GM12878 (cell line): ENCODE measurements around the gene LYSMD1. TPM values are rescaled to one million over a fixed set of nuclear protein-coding genes. Genes with fewer than 3 reads are reported as not detected.
A peak's percentile ranks its signal among the peaks of the same experiment; 100 is the strongest.

Source experiments
- ASH2L ChIP-seq: fragments of 300-600, 200-600 bp; sonication (generic); IDR thresholded peaks from 2 replicates; pipeline ENCODE4 v1.6.1; 2017; ENCODE audit warnings: low read depth, mild to moderate bottlenecking, borderline replicate concordance
- BHLHE40 ChIP-seq, 2 experiments: fragments of 450-650 bp in 1 of 2; IDR thresholded peaks; 2 replicates each; pipeline ENCODE4 v1.6.1; 2011 to 2017; ENCODE audit warnings: low read depth in 2 of 2, borderline replicate concordance in 1 of 2, improper control_type of control experiment in 1 of 2, low read length in 1 of 2, mild to moderate bottlenecking in 1 of 2
- CEBPB ChIP-seq, 2 experiments: fragments of 150-350 bp in 1 of 2; IDR thresholded peaks; 2 replicates each; pipeline ENCODE4 v1.6.1; 2012 to 2014; ENCODE audit warnings: low read depth in 2 of 2, low read length in 2 of 2, borderline replicate concordance in 1 of 2, inconsistent platforms in 1 of 2
- ESRRA ChIP-seq: IDR thresholded peaks from 2 replicates; pipeline ENCODE4 v1.6.1; 2012; ENCODE audit warnings: mild to moderate bottlenecking, low read length, improper control_type of control experiment
- ETV6 ChIP-seq, 2 experiments: fragments of 450-650 bp in 1 of 2; IDR thresholded peaks in 1 of 2; conservative IDR thresholded peaks in 1 of 2; 2 replicates each; pipeline ENCODE4 v1.6.1; 2014; ENCODE audit warnings: antibody characterized with exemption in 1 of 2, borderline replicate concordance in 1 of 2, low read depth in 1 of 2, mild to moderate bottlenecking in 1 of 2, moderate library complexity in 1 of 2
- HCFC1 ChIP-seq: fragments of 150-350 bp; IDR thresholded peaks from 2 replicates; pipeline ENCODE4 v1.6.1; 2014; ENCODE audit warnings: low read length
- IKZF1 ChIP-seq: fragments of 450-650 bp; conservative IDR thresholded peaks from 2 replicates; pipeline ENCODE4 v1.6.1; 2017; ENCODE audit warnings: antibody characterized with exemption, mild to moderate bottlenecking
- JUNB ChIP-seq: IDR thresholded peaks from 2 replicates; pipeline ENCODE4 v1.6.1; 2016; ENCODE audit warnings: antibody characterized with exemption, mild to moderate bottlenecking
- MYB ChIP-seq: fragments of 150-350 bp; IDR thresholded peaks from 2 replicates; pipeline ENCODE4 v1.6.1; 2014; ENCODE audit warnings: mild to moderate bottlenecking, low read depth, low read length, borderline replicate concordance
- NR2F1 ChIP-seq: fragments of 450-650 bp; conservative IDR thresholded peaks from 2 replicates; pipeline ENCODE4 v1.6.1; 2017; ENCODE audit warnings: mild to moderate bottlenecking
- RAD21 ChIP-seq: IDR thresholded peaks from 2 replicates; pipeline ENCODE4 v1.6.1; 2011; ENCODE audit warnings: mild to moderate bottlenecking, low read depth, low read length, moderate library complexity; ENCODE audit not compliant: insufficient read depth
- RB1 ChIP-seq: fragments of 450-650 bp; formaldehyde crosslinking; IDR thresholded peaks from 2 replicates; pipeline ENCODE4 v1.6.1; 2017; ENCODE audit warnings: mild to moderate bottlenecking, borderline replicate concordance
- RBBP5 ChIP-seq: fragments of 200-600 bp; sonication (generic); conservative IDR thresholded peaks from 2 replicates; pipeline ENCODE4 v1.6.1; 2016
- RFX5 ChIP-seq: IDR thresholded peaks from 2 replicates; pipeline ENCODE4 v1.6.1; 2011; ENCODE audit warnings: low read depth, low read length, improper control_type of control experiment
- SREBF1 ChIP-seq: IDR thresholded peaks from 2 replicates; pipeline ENCODE4 v1.6.1; 2012; ENCODE audit warnings: mild to moderate bottlenecking, low read length
- STAT1 ChIP-seq: fragments of 450-650 bp; conservative IDR thresholded peaks from 2 replicates; pipeline ENCODE4 v1.6.1; 2014; ENCODE audit warnings: antibody characterized with exemption, mild to moderate bottlenecking
- TBL1XR1 ChIP-seq: IDR thresholded peaks from 2 replicates; pipeline ENCODE4 v1.6.1; 2012; ENCODE audit warnings: low read depth, low read length, improper control_type of control experiment
- TCF12 ChIP-seq: IDR thresholded peaks from 2 replicates; pipeline ENCODE4 v1.6.1; 2011; ENCODE audit warnings: low read depth, mild to moderate bottlenecking, low read length
- ZNF207 ChIP-seq: fragments of 450-650 bp; IDR thresholded peaks from 2 replicates; pipeline ENCODE4 v1.6.1; 2014; ENCODE audit warnings: antibody characterized with exemption, mild to moderate bottlenecking, borderline replicate concordance
- polyA plus RNA-seq, 11 experiments: library from polyadenylated mRNA; depleted of rRNA in 4 of 11; unstranded in 6 of 11; stranded (reverse) in 5 of 11; fragments of >200 nt; fragmentation: Nextera tagmentation in 4 of 11; fragmentation: Illumina TruSeq in 1 of 11; extraction: Ambion mirVana in 4 of 11; extraction: Trizol in 1 of 11; gene quantifications; 1 replicate in 1 of 11; 2 replicates in 10 of 11; pipeline versions ENCODE4 v1.2.1 to v1.2.3, GENCODE V29; 2011 to 2016; ENCODE audit warnings: inconsistent platforms in 2 of 11, missing spikeins in 2 of 11, low read depth in 1 of 11
- total RNA-seq, 4 experiments: library from RNA; depleted of rRNA in 3 of 4; stranded (reverse); fragments of >200 nt in 3 of 4; fragmentation: Illumina TruSeq in 1 of 4; extraction: Trizol in 1 of 4; gene quantifications; 2 replicates each; pipeline versions ENCODE4 v1.2.1 to v1.2.3, GENCODE V29; 2013 to 2021

LYSMD1 gene
- total and polyA plus RNA-seq, 10 of the 15 experiments (the other 5 are each of a cell fraction or from before 2014, with no cell fraction given) = 0.80 to 10.4 (median 6.5) TPM

DNA sequence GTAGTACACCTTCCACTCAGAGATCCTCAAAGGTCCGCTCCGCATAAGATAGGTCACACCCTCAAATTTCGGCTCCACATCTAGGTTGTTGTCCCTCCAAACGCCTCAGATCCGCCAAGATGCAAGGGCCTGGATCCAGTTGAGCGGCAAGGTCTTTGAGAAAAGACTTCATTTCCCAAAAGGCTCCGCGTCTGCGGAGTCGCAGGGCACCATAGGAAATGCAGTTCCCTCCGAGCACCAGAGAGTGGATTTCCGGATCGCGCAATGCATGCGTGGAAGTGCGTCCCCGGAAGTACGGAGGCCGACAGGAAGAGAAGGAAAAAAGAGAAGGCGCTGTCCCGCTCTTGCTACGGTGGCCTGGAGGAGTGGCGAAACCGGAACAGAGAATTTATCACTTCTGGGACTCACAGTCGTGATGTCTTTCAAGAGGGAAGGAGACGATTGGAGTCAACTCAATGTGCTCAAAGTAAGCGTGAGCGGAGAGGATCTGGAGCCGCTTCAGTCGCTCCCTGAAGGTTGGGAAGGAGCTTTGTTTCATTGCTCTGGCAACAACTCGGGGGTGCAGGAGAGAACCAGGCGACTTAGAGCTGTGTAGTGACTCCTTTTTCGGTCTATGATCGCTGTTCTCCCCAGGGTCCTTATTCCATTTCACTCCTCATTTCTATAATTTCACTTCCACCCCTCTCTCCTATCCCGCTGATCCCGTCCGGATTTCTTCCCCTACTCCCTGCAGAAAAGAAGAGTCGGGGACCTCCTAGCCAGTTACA lies at the start of gene LYSMD1, which contains the start of gene SCNM1 (continued):
- no peak; the same call in 1 of the 2 replicates for TF ChIP-seq ESRRA
- no peak for TF ChIP-seq RFX5
- TF ChIP-seq NR2F1 = 0 out of 2 replicates have a peak, but pooled peaks have one; percentile 70
- peak; percentile 62 to 96; a peak in 2 of 4 replicates for TF ChIP-seq ETV6 (conservative IDR thresholded peaks at IDR 0.05 in 1 of 2, IDR thresholded peaks at IDR 0.05 in 1 of 2; ENCODE audit: borderline replicate concordance in 1 of 2, low read depth in 1 of 2)
- TF ChIP-seq RAD21 = no peak
- TF ChIP-seq TCF12 = no peak
- TF ChIP-seq TBL1XR1 = peak; percentile 77
- no peak for TF ChIP-seq RBBP5
- no peak for TF ChIP-seq MYB
- peak; percentile 48; the same call in 1 of the 2 replicates for TF ChIP-seq RB1
- peak; percentile 96; the same call in 1 of the 2 replicates for TF ChIP-seq ZNF207
- TF ChIP-seq CEBPB (IDR thresholded peaks at IDR 0.05; ENCODE audit: borderline replicate concordance in 1 of 2, low read depth in 2 of 2, low read length in 2 of 2) = no peak
- TF ChIP-seq SREBF1 = peak; percentile 84
- no peak for TF ChIP-seq JUNB
- TF ChIP-seq STAT1 = peak; percentile 94; the same call in 1 of the 2 replicates
- peak; percentile 100 for TF ChIP-seq IKZF1
- peak; percentile 23 to 34; a peak in 2 of 4 replicates for TF ChIP-seq BHLHE40 (IDR thresholded peaks at IDR 0.05; ENCODE audit: borderline replicate concordance in 1 of 2, low read depth in 2 of 2, low read length in 1 of 2)
- peak; percentile 100 for TF ChIP-seq HCFC1
- TF ChIP-seq ASH2L = no peak
